Measurements from ENCODE around the gene FHOD3.

The FHOD3 gene

GRCh38 chr18:36595046-36595817, 297.7 kb downstream of the FHOD3 start:
- DNase-seq (ENCODE audit: insufficient read length, low spot score) (no peak), FAIRE-seq (no peak)
- TF ChIP-seq POLR2AphosphoS5 (IDR thresholded peaks at IDR 0.05; ENCODE audit: low read depth, low read length) (no peak), SPI1 (IDR thresholded peaks at IDR 0.05; ENCODE audit: low read depth, low read length) (no peak), POU2F2 (IDR thresholded peaks at IDR 0.05; ENCODE audit: low read depth, low read length) (no peak)

DNA sequence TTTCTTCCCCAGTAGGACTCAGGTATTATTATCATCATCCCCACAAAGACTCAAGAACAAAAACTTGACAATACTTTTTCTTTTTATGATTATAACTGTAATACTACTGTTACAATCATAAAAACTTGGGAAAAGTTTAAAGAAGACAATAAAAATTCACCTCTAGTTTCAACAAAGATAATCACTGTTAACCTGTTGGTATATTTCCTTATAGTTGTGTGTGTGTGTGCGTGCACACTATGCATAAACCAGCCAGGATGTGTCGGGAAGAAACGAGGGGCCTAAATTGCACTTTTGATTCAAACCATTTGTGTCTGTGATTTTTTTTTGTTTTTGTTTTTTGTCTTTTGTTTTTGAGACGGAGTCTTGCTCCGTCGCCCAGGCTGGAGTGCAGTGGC, 298.3 kb downstream of the FHOD3 start:
- FAIRE-seq (no peak), DNase-seq (ENCODE audit: insufficient read length, low spot score) (no peak)
- TF ChIP-seq POU2F2 (IDR thresholded peaks at IDR 0.05; ENCODE audit: low read depth, low read length), result no peak
- TF ChIP-seq TAF1 (IDR thresholded peaks at IDR 0.05; ENCODE audit: low read depth, low read length), result no peak
- TF ChIP-seq POLR2AphosphoS5 (IDR thresholded peaks at IDR 0.05; ENCODE audit: low read depth, low read length), result no peak
- TF ChIP-seq POLR2A (IDR thresholded peaks at IDR 0.05; ENCODE audit: low read depth, low read length), result no peak
- TF ChIP-seq PAX5 (IDR thresholded peaks at IDR 0.05; ENCODE audit: insufficient read depth, low read length, severe bottlenecking), result no peak
- no peak for TF ChIP-seq SPI1 (IDR thresholded peaks at IDR 0.05; ENCODE audit: low read depth, low read length)

- no peak for FAIRE-seq
- TF ChIP-seq POLR2A (IDR thresholded peaks at IDR 0.05; ENCODE audit: low read depth, low read length) (no peak), POU2F2 (IDR thresholded peaks at IDR 0.05; ENCODE audit: low read depth, low read length) (no peak), TAF1 (IDR thresholded peaks at IDR 0.05; ENCODE audit: low read depth, low read length) (no peak), SPI1 (IDR thresholded peaks at IDR 0.05; ENCODE audit: low read depth, low read length) (no peak), POLR2AphosphoS5 (IDR thresholded peaks at IDR 0.05; ENCODE audit: low read depth, low read length) (no peak), PAX5 (IDR thresholded peaks at IDR 0.05; ENCODE audit: insufficient read depth, low read length, severe bottlenecking) (no peak)
- no peak for DNase-seq (ENCODE audit: insufficient read length, low spot score)
Measured at GRCh38 chr18:36597636-36598035, 300.1 kb downstream of the FHOD3 start.

DNA sequence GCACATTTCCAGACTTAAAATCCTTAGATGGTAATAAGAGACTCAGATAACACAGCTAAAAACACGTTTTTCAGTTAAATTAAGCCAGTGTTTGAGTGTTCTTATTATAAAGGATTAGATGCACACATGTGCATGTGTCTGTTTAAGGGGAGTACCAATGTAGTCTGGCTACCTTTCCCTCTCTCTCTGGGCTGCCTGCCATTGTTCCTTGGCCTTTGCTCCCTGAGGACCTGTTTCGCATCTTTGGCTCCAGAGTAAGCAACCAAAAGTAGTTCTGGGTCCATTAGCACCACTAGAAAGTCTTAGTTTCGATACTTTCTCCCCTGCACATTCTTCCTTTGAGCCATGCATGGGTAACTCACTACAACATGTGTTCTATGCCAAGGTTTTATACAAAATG, 303.0 kb downstream of the FHOD3 start:
- FAIRE-seq (no peak), DNase-seq (ENCODE audit: insufficient read length, low spot score) (no peak)
- no peak for TF ChIP-seq SPI1 (IDR thresholded peaks at IDR 0.05; ENCODE audit: low read depth, low read length)
- TF ChIP-seq TAF1 (IDR thresholded peaks at IDR 0.05; ENCODE audit: low read depth, low read length), result no peak
- TF ChIP-seq POU2F2 (IDR thresholded peaks at IDR 0.05; ENCODE audit: low read depth, low read length), result no peak
- TF ChIP-seq POLR2AphosphoS5 (IDR thresholded peaks at IDR 0.05; ENCODE audit: low read depth, low read length), result no peak
- no peak for TF ChIP-seq PAX5 (IDR thresholded peaks at IDR 0.05; ENCODE audit: insufficient read depth, low read length, severe bottlenecking)
- no peak for TF ChIP-seq POLR2A (IDR thresholded peaks at IDR 0.05; ENCODE audit: low read depth, low read length)

DNA sequence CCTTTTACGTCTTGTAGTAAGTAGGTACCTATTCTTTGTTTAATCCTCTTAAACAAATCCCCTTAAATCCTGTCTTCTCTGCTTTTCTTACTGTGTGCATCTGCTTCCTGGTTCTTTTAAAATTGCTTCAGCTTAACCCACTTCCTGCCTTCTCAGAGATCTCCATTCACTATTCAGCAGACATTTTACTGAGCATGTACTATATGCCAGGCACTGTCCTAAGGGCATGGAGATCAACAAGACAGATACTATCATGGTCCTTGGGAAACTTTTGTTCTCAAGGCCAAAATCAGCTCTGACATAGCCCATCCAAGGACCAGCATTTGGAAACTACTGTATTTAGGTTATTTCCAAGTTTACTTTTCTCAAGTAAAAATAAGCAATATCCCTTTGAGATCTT, 303.8 kb downstream of the FHOD3 start:
- TF ChIP-seq PAX5 (IDR thresholded peaks at IDR 0.05; ENCODE audit: insufficient read depth, low read length, severe bottlenecking), result no peak
- TF ChIP-seq TAF1 (IDR thresholded peaks at IDR 0.05; ENCODE audit: low read depth, low read length), result no peak
- TF ChIP-seq POLR2AphosphoS5 (IDR thresholded peaks at IDR 0.05; ENCODE audit: low read depth, low read length), result no peak
- no peak for TF ChIP-seq POLR2A (IDR thresholded peaks at IDR 0.05; ENCODE audit: low read depth, low read length)
- TF ChIP-seq SPI1 (IDR thresholded peaks at IDR 0.05; ENCODE audit: low read depth, low read length), result no peak
- TF ChIP-seq POU2F2 (IDR thresholded peaks at IDR 0.05; ENCODE audit: low read depth, low read length), result no peak
- FAIRE-seq (peak; percentile 13), DNase-seq (ENCODE audit: insufficient read length, low spot score) (no peak)

DNA sequence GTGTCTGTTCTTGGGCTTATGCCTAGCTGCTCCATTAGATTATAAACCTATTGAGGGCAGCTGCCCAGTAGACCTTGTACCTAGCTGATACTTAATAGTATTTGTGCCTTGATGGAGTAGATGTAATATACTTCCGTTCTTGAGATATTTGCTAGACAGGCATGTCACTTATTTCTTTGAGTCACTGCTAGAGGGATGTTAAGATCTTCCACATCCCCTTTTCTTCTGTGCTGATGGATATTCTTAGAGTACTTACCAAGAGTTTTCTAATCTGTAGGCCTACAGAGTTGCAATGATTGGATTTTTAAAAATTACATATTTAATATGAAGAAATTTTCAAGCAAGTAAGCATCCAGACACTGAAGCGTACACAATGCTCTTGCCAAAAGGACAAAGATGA, 304.6 kb downstream of the FHOD3 start:
- DNase-seq (ENCODE audit: insufficient read length, low spot score) (no peak), FAIRE-seq (no peak)
- TF ChIP-seq POU2F2 (IDR thresholded peaks at IDR 0.05; ENCODE audit: low read depth, low read length) (no peak), SPI1 (IDR thresholded peaks at IDR 0.05; ENCODE audit: low read depth, low read length) (no peak), POLR2AphosphoS5 (IDR thresholded peaks at IDR 0.05; ENCODE audit: low read depth, low read length) (no peak)

- FAIRE-seq (no peak), DNase-seq (ENCODE audit: insufficient read length, low spot score) (no peak)
- TF ChIP-seq PAX5 (IDR thresholded peaks at IDR 0.05; ENCODE audit: insufficient read depth, low read length, severe bottlenecking) (no peak), POLR2AphosphoS5 (IDR thresholded peaks at IDR 0.05; ENCODE audit: low read depth, low read length) (no peak), POU2F2 (IDR thresholded peaks at IDR 0.05; ENCODE audit: low read depth, low read length) (no peak), SPI1 (IDR thresholded peaks at IDR 0.05; ENCODE audit: low read depth, low read length) (no peak)
Measured at GRCh38 chr18:36602620-36603019, 305.1 kb downstream of the FHOD3 start.

GRCh38 chr18:36608107-36608506, 310.6 kb downstream of the FHOD3 start:
- FAIRE-seq, result no peak
- no peak for TF ChIP-seq POLR2AphosphoS5 (IDR thresholded peaks at IDR 0.05; ENCODE audit: low read depth, low read length)
- TF ChIP-seq SPI1 (IDR thresholded peaks at IDR 0.05; ENCODE audit: low read depth, low read length), result no peak
- TF ChIP-seq POLR2A (IDR thresholded peaks at IDR 0.05; ENCODE audit: low read depth, low read length), result no peak
- no peak for TF ChIP-seq PAX5 (IDR thresholded peaks at IDR 0.05; ENCODE audit: insufficient read depth, low read length, severe bottlenecking)
- no peak for TF ChIP-seq TAF1 (IDR thresholded peaks at IDR 0.05; ENCODE audit: low read depth, low read length)
- no peak for TF ChIP-seq POU2F2 (IDR thresholded peaks at IDR 0.05; ENCODE audit: low read depth, low read length)
- DNase-seq (ENCODE audit: insufficient read length, low spot score), result no peak

GRCh38 chr18:36610258-36610657, 312.7 kb downstream of the FHOD3 start:
- FAIRE-seq (no peak), DNase-seq (ENCODE audit: insufficient read length, low spot score) (no peak)
- no peak for TF ChIP-seq PAX5 (IDR thresholded peaks at IDR 0.05; ENCODE audit: insufficient read depth, low read length, severe bottlenecking)
- no peak for TF ChIP-seq SPI1 (IDR thresholded peaks at IDR 0.05; ENCODE audit: low read depth, low read length)
- no peak for TF ChIP-seq TAF1 (IDR thresholded peaks at IDR 0.05; ENCODE audit: low read depth, low read length)
- TF ChIP-seq POU2F2 (IDR thresholded peaks at IDR 0.05; ENCODE audit: low read depth, low read length), result no peak
- TF ChIP-seq POLR2A (IDR thresholded peaks at IDR 0.05; ENCODE audit: low read depth, low read length), result no peak
- no peak for TF ChIP-seq POLR2AphosphoS5 (IDR thresholded peaks at IDR 0.05; ENCODE audit: low read depth, low read length)

DNA sequence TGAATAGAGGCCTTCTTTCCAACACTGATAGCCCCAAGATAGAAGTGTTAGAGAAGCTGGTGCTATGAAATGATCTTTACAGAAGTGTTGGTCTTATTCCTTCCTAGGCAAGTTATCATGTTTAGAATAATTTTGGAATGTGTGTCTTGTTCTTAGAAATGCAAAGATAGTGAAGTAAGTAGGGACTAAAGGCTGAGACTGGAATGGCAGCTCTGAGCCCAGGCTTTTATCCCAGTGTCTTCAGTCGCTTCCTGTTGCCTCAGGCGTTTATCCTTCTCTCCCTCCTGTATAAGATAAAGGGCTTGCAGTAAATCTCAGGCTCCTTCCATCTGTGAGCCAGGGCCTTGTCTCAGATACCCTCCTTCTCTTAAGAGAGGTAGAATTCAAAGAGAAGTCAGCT, 313.1 kb downstream of the FHOD3 start:
- FAIRE-seq, result no peak
- TF ChIP-seq SPI1 (IDR thresholded peaks at IDR 0.05; ENCODE audit: low read depth, low read length) (no peak), POLR2AphosphoS5 (IDR thresholded peaks at IDR 0.05; ENCODE audit: low read depth, low read length) (no peak), TAF1 (IDR thresholded peaks at IDR 0.05; ENCODE audit: low read depth, low read length) (no peak), PAX5 (IDR thresholded peaks at IDR 0.05; ENCODE audit: insufficient read depth, low read length, severe bottlenecking) (no peak), POLR2A (IDR thresholded peaks at IDR 0.05; ENCODE audit: low read depth, low read length) (no peak), POU2F2 (IDR thresholded peaks at IDR 0.05; ENCODE audit: low read depth, low read length) (no peak)
- no peak for DNase-seq (ENCODE audit: insufficient read length, low spot score)

All from GM12891 (cell line).